NCI-H2227 (cell line): ENCODE results near the gene KIF23.
A peak's percentile ranks its signal among the peaks of the same experiment; 100 is the strongest.
"Not testable (repeated sequence)": the region's sequence is repeated elsewhere in the genome, so short reads cannot be mapped to it uniquely, and the experiment has no call there.

ENCODE experiments used
- DNase-seq: peaks from one replicate; lab custom pipeline; 2025; ENCODE audit not compliant: unreplicated experiment; lab: John Stamatoyannopoulos, UW

KIF23 gene

GRCh38 chr15:69413822-69414700 is at the start of gene KIF23:
KIF23 (plus strand) TSS chr15:69414349; CDS start chr15:69414466, 117 bp downstream.
- peak; percentile 93 for DNase-seq

GRCh38 chr15:69367236-69367635 is 46.9 kb upstream of the KIF23 start:
- no peak for DNase-seq

GRCh38 chr15:69369631-69370030 is 44.5 kb upstream of the KIF23 start:
- no peak for DNase-seq

GRCh38 chr15:69373406-69373805 is 40.7 kb upstream of the KIF23 start:
- DNase-seq, result no peak

GRCh38 chr15:69375151-69375790 is 38.9 kb upstream of the KIF23 start:
- DNase-seq, result no peak

- no peak for DNase-seq
Observed at GRCh38 chr15:69377216-69377970, 36.8 kb upstream of the KIF23 start.

GRCh38 chr15:69380100-69380725 is 33.9 kb upstream of the KIF23 start:
- DNase-seq, result no peak

GRCh38 chr15:69380726-69381105 is 33.4 kb upstream of the KIF23 start:
- DNase-seq, result no peak

GRCh38 chr15:69382176-69382575 is 32.0 kb upstream of the KIF23 start:
- not testable (repeated sequence) for DNase-seq

GRCh38 chr15:69384066-69384465 is 30.1 kb upstream of the KIF23 start:
- DNase-seq, result not testable (repeated sequence)

GRCh38 chr15:69384626-69385598 is 29.2 kb upstream of the KIF23 start:
- DNase-seq, result no peak

- DNase-seq, result no peak
Observed at GRCh38 chr15:69385831-69386230, 28.3 kb upstream of the KIF23 start.

- no peak for DNase-seq
Observed at GRCh38 chr15:69386284-69386683, 27.9 kb upstream of the KIF23 start.

GRCh38 chr15:69388260-69388705 is 25.9 kb upstream of the KIF23 start:
- no peak for DNase-seq

- no peak for DNase-seq
Observed at GRCh38 chr15:69389426-69389825, 24.7 kb upstream of the KIF23 start.

GRCh38 chr15:69390575-69390974 is 23.6 kb upstream of the KIF23 start:
- no peak for DNase-seq

- no peak for DNase-seq
Observed at GRCh38 chr15:69391046-69391757, 22.9 kb upstream of the KIF23 start.

GRCh38 chr15:69392352-69392751 is 21.8 kb upstream of the KIF23 start:
- no peak for DNase-seq

GRCh38 chr15:69393831-69394491 is 20.2 kb upstream of the KIF23 start:
- no peak for DNase-seq
